Liver (tissue), 3 donors: Measurements from ENCODE around the gene SLIT1.

Experiments
- GABPA ChIP-seq, 2 donors: IDR thresholded peaks in 1 of 2; conservative IDR thresholded peaks in 1 of 2; 2 replicates each; pipeline ENCODE4 v1.6.1; 2016; ENCODE audit warnings: antibody characterized with exemption in 2 of 2, mild to moderate bottlenecking in 1 of 2, moderate library complexity in 1 of 2
- SP1 ChIP-seq: IDR thresholded peaks from 2 replicates; pipeline ENCODE4 v1.6.1; 2018; ENCODE audit warnings: antibody characterized with exemption, mild to moderate bottlenecking
- TAF1 ChIP-seq: conservative IDR thresholded peaks from 2 replicates; pipeline ENCODE4 v1.6.1; 2016; ENCODE audit warnings: antibody characterized with exemption, mild to moderate bottlenecking
- YY1 ChIP-seq: IDR thresholded peaks from 2 replicates; pipeline ENCODE4 v1.6.1; 2016; ENCODE audit warnings: antibody characterized with exemption, mild to moderate bottlenecking
- TF ChIP-seq, protein P1 (sequence below): fragments of 150-350 bp; IDR thresholded peaks from 2 replicates; pipeline ENCODE4 v1.5.1; 2017; ENCODE audit warnings: improper control_type of control experiment, low read depth, low read length; ENCODE audit not compliant: missing input control
- TF ChIP-seq, protein P2 (sequence below): IDR thresholded peaks from 2 replicates; pipeline ENCODE4 v1.6.1; 2016; ENCODE audit warnings: antibody characterized with exemption, mild to moderate bottlenecking
- TF ChIP-seq, protein P3 (sequence below): IDR thresholded peaks from 2 replicates; pipeline ENCODE4 v1.6.1; 2016; ENCODE audit warnings: antibody characterized with exemption
- donor health status: healthy.
- donor health status: healthy.

DNA sequence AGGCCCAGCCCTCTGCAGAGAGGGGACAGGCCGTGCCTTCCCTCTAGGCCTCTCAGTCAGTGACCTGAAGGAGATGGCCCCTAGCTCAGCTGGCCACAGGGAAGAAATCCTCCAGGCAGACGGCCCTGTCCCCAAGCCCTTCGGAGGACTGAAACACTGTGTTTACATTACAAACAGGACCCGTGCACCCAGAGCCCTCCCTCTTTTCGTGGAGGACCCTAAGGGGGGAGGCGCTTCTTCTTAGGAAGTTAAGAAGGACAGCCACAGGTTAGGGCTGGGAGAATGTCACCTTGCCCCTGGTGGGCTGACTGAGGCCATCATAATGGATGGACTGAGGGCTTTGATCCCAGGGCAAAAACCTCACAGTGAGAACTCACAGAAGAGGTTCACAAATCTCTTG lies 154.9 kb downstream of the SLIT1 start:
- TF ChIP-seq, protein P1, sequence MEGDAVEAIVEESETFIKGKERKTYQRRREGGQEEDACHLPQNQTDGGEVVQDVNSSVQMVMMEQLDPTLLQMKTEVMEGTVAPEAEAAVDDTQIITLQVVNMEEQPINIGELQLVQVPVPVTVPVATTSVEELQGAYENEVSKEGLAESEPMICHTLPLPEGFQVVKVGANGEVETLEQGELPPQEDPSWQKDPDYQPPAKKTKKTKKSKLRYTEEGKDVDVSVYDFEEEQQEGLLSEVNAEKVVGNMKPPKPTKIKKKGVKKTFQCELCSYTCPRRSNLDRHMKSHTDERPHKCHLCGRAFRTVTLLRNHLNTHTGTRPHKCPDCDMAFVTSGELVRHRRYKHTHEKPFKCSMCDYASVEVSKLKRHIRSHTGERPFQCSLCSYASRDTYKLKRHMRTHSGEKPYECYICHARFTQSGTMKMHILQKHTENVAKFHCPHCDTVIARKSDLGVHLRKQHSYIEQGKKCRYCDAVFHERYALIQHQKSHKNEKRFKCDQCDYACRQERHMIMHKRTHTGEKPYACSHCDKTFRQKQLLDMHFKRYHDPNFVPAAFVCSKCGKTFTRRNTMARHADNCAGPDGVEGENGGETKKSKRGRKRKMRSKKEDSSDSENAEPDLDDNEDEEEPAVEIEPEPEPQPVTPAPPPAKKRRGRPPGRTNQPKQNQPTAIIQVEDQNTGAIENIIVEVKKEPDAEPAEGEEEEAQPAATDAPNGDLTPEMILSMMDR, result no peak
- TF ChIP-seq YY1, result no peak
- TF ChIP-seq GABPA (IDR thresholded peaks at IDR 0.05 in 1 of 2, conservative IDR thresholded peaks at IDR 0.05 in 1 of 2), result no peak
- TF ChIP-seq, protein P2, sequence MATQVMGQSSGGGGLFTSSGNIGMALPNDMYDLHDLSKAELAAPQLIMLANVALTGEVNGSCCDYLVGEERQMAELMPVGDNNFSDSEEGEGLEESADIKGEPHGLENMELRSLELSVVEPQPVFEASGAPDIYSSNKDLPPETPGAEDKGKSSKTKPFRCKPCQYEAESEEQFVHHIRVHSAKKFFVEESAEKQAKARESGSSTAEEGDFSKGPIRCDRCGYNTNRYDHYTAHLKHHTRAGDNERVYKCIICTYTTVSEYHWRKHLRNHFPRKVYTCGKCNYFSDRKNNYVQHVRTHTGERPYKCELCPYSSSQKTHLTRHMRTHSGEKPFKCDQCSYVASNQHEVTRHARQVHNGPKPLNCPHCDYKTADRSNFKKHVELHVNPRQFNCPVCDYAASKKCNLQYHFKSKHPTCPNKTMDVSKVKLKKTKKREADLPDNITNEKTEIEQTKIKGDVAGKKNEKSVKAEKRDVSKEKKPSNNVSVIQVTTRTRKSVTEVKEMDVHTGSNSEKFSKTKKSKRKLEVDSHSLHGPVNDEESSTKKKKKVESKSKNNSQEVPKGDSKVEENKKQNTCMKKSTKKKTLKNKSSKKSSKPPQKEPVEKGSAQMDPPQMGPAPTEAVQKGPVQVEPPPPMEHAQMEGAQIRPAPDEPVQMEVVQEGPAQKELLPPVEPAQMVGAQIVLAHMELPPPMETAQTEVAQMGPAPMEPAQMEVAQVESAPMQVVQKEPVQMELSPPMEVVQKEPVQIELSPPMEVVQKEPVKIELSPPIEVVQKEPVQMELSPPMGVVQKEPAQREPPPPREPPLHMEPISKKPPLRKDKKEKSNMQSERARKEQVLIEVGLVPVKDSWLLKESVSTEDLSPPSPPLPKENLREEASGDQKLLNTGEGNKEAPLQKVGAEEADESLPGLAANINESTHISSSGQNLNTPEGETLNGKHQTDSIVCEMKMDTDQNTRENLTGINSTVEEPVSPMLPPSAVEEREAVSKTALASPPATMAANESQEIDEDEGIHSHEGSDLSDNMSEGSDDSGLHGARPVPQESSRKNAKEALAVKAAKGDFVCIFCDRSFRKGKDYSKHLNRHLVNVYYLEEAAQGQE, result no peak
- TF ChIP-seq, protein P3, sequence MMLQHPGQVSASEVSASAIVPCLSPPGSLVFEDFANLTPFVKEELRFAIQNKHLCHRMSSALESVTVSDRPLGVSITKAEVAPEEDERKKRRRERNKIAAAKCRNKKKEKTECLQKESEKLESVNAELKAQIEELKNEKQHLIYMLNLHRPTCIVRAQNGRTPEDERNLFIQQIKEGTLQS, result no peak
- TF ChIP-seq TAF1, result no peak
- no peak for TF ChIP-seq SP1
